ENCODE data around the gene SURF4. TPM values are rescaled to one million over a fixed set of nuclear protein-coding genes. Genes with fewer than 3 reads are reported as not detected.

The SURF4 gene
- total RNA-seq, 1 experiment from 2014 or later: 171 TPM

- Mint-ChIP-seq H3K27ac (peak overlapping the region; percentile 85; the same call in 1 of the 2 replicates), H3K4me3 (peak overlapping the region; percentile 94; the same call in 1 of the 2 replicates), H3K4me1 (peaks cover 24% of the 10 kb centered on the region), H3K36me3 (peaks cover 41% of the 10 kb centered on the region), H3K27me3 (ENCODE audit: low read depth) (no peaks in the 10 kb centered on the region), H3K9me3 (peaks cover 6% of the 10 kb centered on the region)
- no peak for DNase-seq (ENCODE audit: low spot score)
- POLR2A ChIA-PET: interaction anchor here (1.0 kb wide), 1 partner anchor 15 kb away, joined by 3 read pairs; no protein-coding TSS in a partner anchor
- ATAC-seq: no peak
- no peak for TF ChIP-seq JAZF1 (CRISPR knock-in tag; IDR thresholded peaks at IDR 0.05)
- no peak for TF ChIP-seq ZNF396 (CRISPR knock-in tag; IDR thresholded peaks at IDR 0.05; ENCODE audit: borderline replicate concordance)
- TF ChIP-seq, protein P1, sequence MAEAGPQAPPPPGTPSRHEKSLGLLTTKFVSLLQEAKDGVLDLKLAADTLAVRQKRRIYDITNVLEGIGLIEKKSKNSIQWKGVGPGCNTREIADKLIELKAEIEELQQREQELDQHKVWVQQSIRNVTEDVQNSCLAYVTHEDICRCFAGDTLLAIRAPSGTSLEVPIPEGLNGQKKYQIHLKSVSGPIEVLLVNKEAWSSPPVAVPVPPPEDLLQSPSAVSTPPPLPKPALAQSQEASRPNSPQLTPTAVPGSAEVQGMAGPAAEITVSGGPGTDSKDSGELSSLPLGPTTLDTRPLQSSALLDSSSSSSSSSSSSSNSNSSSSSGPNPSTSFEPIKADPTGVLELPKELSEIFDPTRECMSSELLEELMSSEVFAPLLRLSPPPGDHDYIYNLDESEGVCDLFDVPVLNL (CRISPR knock-in tag; IDR thresholded peaks at IDR 0.05; ENCODE audit: borderline replicate concordance, low read depth): no peak
- no peak for TF ChIP-seq TP53 (CRISPR knock-in tag; IDR thresholded peaks at IDR 0.05)
- no peak for TF ChIP-seq ATF1 (CRISPR knock-in tag; IDR thresholded peaks at IDR 0.05)
- no peak for TF ChIP-seq NFYB (CRISPR knock-in tag; conservative IDR thresholded peaks at IDR 0.05; ENCODE audit: low read depth)
- TF ChIP-seq, protein P2, sequence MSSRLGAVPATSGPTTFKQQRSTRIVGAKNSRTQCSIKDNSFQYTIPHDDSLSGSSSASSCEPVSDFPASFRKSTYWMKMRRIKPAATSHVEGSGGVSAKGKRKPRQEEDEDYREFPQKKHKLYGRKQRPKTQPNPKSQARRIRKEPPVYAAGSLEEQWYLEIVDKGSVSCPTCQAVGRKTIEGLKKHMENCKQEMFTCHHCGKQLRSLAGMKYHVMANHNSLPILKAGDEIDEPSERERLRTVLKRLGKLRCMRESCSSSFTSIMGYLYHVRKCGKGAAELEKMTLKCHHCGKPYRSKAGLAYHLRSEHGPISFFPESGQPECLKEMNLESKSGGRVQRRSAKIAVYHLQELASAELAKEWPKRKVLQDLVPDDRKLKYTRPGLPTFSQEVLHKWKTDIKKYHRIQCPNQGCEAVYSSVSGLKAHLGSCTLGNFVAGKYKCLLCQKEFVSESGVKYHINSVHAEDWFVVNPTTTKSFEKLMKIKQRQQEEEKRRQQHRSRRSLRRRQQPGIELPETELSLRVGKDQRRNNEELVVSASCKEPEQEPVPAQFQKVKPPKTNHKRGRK (CRISPR knock-in tag; IDR thresholded peaks at IDR 0.05; ENCODE audit: borderline replicate concordance): no peak
- no peak for TF ChIP-seq ESRRA (CRISPR knock-in tag; IDR thresholded peaks at IDR 0.05; ENCODE audit: borderline replicate concordance)
- CTCF ChIA-PET: interaction anchor here (1.0 to 3.7 kb wide), 3 partner anchors 9 to 147 kb away, joined by 3 to 33 read pairs (median 7); no protein-coding TSS in a partner anchor
These were observed 42.3 kb downstream of the SURF4 start for GRCh38 chr9:133333566-133333965.

DNA sequence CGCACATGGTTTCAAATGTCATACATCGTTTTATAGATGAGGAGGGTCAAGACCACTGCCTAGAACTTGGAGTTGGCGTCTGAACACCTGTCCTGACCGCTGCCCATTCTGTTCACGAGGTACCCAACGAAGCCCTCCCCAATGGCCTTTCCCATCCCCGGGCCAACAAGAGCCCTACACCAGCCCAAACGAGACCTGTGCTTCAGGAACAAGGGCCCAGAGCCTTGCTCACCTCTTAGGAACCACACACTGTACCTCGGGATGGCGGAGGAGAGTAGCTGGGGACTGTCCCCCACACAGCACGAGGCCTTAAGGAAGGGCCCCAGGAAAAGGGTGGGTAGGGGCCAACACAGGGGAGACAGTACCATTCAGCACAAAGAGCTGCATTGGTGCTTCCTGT is 42.8 kb downstream of the SURF4 start:
- ATAC-seq (no peak), DNase-seq (ENCODE audit: low spot score) (no peak)
- no peak overlapping the region for H3K4me3 Mint-ChIP-seq
- H3K36me3 Mint-ChIP-seq: peaks cover 41% of the 10 kb centered on the region
- CTCF ChIA-PET: interaction anchor here (1.5 to 3.7 kb wide), 3 partner anchors 9 to 146 kb away, joined by 6 to 33 read pairs (median 7); no protein-coding TSS in a partner anchor
- TF ChIP-seq, protein P3, sequence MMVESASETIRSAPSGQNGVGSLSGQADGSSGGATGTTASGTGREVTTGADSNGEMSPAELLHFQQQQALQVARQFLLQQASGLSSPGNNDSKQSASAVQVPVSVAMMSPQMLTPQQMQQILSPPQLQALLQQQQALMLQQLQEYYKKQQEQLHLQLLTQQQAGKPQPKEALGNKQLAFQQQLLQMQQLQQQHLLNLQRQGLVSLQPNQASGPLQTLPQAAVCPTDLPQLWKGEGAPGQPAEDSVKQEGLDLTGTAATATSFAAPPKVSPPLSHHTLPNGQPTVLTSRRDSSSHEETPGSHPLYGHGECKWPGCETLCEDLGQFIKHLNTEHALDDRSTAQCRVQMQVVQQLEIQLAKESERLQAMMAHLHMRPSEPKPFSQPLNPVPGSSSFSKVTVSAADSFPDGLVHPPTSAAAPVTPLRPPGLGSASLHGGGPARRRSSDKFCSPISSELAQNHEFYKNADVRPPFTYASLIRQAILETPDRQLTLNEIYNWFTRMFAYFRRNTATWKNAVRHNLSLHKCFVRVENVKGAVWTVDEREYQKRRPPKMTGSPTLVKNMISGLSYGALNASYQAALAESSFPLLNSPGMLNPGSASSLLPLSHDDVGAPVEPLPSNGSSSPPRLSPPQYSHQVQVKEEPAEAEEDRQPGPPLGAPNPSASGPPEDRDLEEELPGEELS (CRISPR knock-in tag; IDR thresholded peaks at IDR 0.05): no peak
- TF ChIP-seq RORB (CRISPR knock-in tag; IDR thresholded peaks at IDR 0.05): no peak
- TF ChIP-seq ESRRA (CRISPR knock-in tag; IDR thresholded peaks at IDR 0.05; ENCODE audit: borderline replicate concordance): no peak
- TF ChIP-seq MAX (CRISPR knock-in tag; IDR thresholded peaks at IDR 0.05): no peak
- no peak for TF ChIP-seq USF1 (CRISPR knock-in tag; IDR thresholded peaks at IDR 0.05)
- no peak for TF ChIP-seq AFF4 (CRISPR knock-in tag; IDR thresholded peaks at IDR 0.05; ENCODE audit: borderline replicate concordance)
- no peak for TF ChIP-seq NFATC4 (CRISPR knock-in tag; IDR thresholded peaks at IDR 0.05)
- TF ChIP-seq E2F1 (CRISPR knock-in tag; IDR thresholded peaks at IDR 0.05): no peak
- TF ChIP-seq ATF1 (CRISPR knock-in tag; IDR thresholded peaks at IDR 0.05): no peak
- no peak for TF ChIP-seq ZNF317 (CRISPR knock-in tag; IDR thresholded peaks at IDR 0.05; ENCODE audit: borderline replicate concordance, low read depth)
- TF ChIP-seq, protein P4, sequence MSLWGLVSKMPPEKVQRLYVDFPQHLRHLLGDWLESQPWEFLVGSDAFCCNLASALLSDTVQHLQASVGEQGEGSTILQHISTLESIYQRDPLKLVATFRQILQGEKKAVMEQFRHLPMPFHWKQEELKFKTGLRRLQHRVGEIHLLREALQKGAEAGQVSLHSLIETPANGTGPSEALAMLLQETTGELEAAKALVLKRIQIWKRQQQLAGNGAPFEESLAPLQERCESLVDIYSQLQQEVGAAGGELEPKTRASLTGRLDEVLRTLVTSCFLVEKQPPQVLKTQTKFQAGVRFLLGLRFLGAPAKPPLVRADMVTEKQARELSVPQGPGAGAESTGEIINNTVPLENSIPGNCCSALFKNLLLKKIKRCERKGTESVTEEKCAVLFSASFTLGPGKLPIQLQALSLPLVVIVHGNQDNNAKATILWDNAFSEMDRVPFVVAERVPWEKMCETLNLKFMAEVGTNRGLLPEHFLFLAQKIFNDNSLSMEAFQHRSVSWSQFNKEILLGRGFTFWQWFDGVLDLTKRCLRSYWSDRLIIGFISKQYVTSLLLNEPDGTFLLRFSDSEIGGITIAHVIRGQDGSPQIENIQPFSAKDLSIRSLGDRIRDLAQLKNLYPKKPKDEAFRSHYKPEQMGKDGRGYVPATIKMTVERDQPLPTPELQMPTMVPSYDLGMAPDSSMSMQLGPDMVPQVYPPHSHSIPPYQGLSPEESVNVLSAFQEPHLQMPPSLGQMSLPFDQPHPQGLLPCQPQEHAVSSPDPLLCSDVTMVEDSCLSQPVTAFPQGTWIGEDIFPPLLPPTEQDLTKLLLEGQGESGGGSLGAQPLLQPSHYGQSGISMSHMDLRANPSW (CRISPR knock-in tag; conservative IDR thresholded peaks at IDR 0.05; ENCODE audit: low read depth): no peak
- no peak overlapping the region for H3K27ac Mint-ChIP-seq
- H3K9me3 Mint-ChIP-seq: peaks cover 10% of the 10 kb centered on the region
- POLR2A ChIA-PET: interaction anchor here (1.0 kb wide), 1 partner anchor 14 kb away, joined by 3 read pairs; no protein-coding TSS in a partner anchor
- H3K27me3 Mint-ChIP-seq (ENCODE audit: low read depth): no peaks in the 10 kb centered on the region
- H3K4me1 Mint-ChIP-seq: peaks cover 24% of the 10 kb centered on the region
